ENCODE measurements around the gene CNOT11.
"Not testable (repeated sequence)": the region's sequence is repeated elsewhere in the genome, so short reads cannot be mapped to it uniquely, and the experiment has no call there.

The CNOT11 gene

GRCh38 chr2:101238930-101239759 is 13.5 kb upstream of the CNOT11 start:
- TF ChIP-seq CTCF (conservative IDR thresholded peaks at IDR 0.05; ENCODE audit: low read depth, low read length): no peak
- Histone ChIP-seq H3K27me3 (ENCODE audit: insufficient read depth, low read depth) (no peaks in the 10 kb centered on the region), H4K20me1 (ENCODE audit: insufficient read depth) (no peaks in the 10 kb centered on the region), H3K27ac (no peak overlapping the region), H3K4me1 (ENCODE audit: low read depth, poor library complexity, severe bottlenecking) (no peaks in the 10 kb centered on the region), H3K4me2 (no peak overlapping the region), H2AFZ (ENCODE audit: low read depth) (no peak overlapping the region), H3K36me3 (ENCODE audit: insufficient read depth) (no peaks in the 10 kb centered on the region), H3K9ac (no peak overlapping the region), H3K79me2 (ENCODE audit: insufficient read depth, low read depth) (no peaks in the 10 kb centered on the region), H3K4me3 (IDR thresholded peaks at IDR 0.05; ENCODE audit: insufficient read depth, low read depth, low read length) (no peak overlapping the region)

GRCh38 chr2:101239760-101240118 is 12.9 kb upstream of the CNOT11 start:
- not testable (repeated sequence) for H3K4me2 ChIP-seq; H3K9ac ChIP-seq; H3K79me2 ChIP-seq (ENCODE audit: insufficient read depth, low read depth); H3K27me3 ChIP-seq (ENCODE audit: insufficient read depth, low read depth); H3K27ac ChIP-seq; H3K4me3 ChIP-seq (IDR thresholded peaks at IDR 0.05; ENCODE audit: insufficient read depth, low read depth, low read length); H2AFZ ChIP-seq (ENCODE audit: low read depth); H3K36me3 ChIP-seq (ENCODE audit: insufficient read depth); H4K20me1 ChIP-seq (ENCODE audit: insufficient read depth); H3K4me1 ChIP-seq (ENCODE audit: low read depth, poor library complexity, severe bottlenecking)

GRCh38 chr2:101240694-101241093 is 12.0 kb upstream of the CNOT11 start:
- not testable (repeated sequence) for H3K36me3 ChIP-seq (ENCODE audit: insufficient read depth); H4K20me1 ChIP-seq (ENCODE audit: insufficient read depth); H3K9ac ChIP-seq; H3K4me3 ChIP-seq (IDR thresholded peaks at IDR 0.05; ENCODE audit: insufficient read depth, low read depth, low read length); H2AFZ ChIP-seq (ENCODE audit: low read depth); H3K4me2 ChIP-seq; H3K27ac ChIP-seq; H3K4me1 ChIP-seq (ENCODE audit: low read depth, poor library complexity, severe bottlenecking); H3K79me2 ChIP-seq (ENCODE audit: insufficient read depth, low read depth); H3K27me3 ChIP-seq (ENCODE audit: insufficient read depth, low read depth)
- TF ChIP-seq CTCF (conservative IDR thresholded peaks at IDR 0.05; ENCODE audit: low read depth, low read length): 0 out of 2 replicates have a peak, but pooled peaks have one; percentile 16

- no peak overlapping the region for H3K4me3 ChIP-seq (IDR thresholded peaks at IDR 0.05; ENCODE audit: insufficient read depth, low read depth, low read length)
- no peak overlapping the region for H3K4me2 ChIP-seq
- no peak for TF ChIP-seq CTCF (conservative IDR thresholded peaks at IDR 0.05; ENCODE audit: low read depth, low read length)
- no peaks in the 10 kb centered on the region for H3K36me3 ChIP-seq (ENCODE audit: insufficient read depth)
- H3K79me2 ChIP-seq (ENCODE audit: insufficient read depth, low read depth): no peaks in the 10 kb centered on the region
- no peak overlapping the region for H3K9ac ChIP-seq
- H3K27ac ChIP-seq: no peak overlapping the region
- H3K27me3 ChIP-seq (ENCODE audit: insufficient read depth, low read depth): no peaks in the 10 kb centered on the region
- H3K4me1 ChIP-seq (ENCODE audit: low read depth, poor library complexity, severe bottlenecking): no peaks in the 10 kb centered on the region
- H4K20me1 ChIP-seq (ENCODE audit: insufficient read depth): no peaks in the 10 kb centered on the region
- H2AFZ ChIP-seq (ENCODE audit: low read depth): no peak overlapping the region
These were observed 11.5 kb upstream of the CNOT11 start for GRCh38 chr2:101241158-101241557.

GRCh38 chr2:101244373-101244772 is 8.3 kb upstream of the CNOT11 start:
- not testable (repeated sequence) for H4K20me1 ChIP-seq (ENCODE audit: insufficient read depth); H3K4me2 ChIP-seq; H3K79me2 ChIP-seq (ENCODE audit: insufficient read depth, low read depth); H3K4me3 ChIP-seq (IDR thresholded peaks at IDR 0.05; ENCODE audit: insufficient read depth, low read depth, low read length); H2AFZ ChIP-seq (ENCODE audit: low read depth); H3K4me1 ChIP-seq (ENCODE audit: low read depth, poor library complexity, severe bottlenecking); H3K36me3 ChIP-seq (ENCODE audit: insufficient read depth); H3K9ac ChIP-seq; H3K27me3 ChIP-seq (ENCODE audit: insufficient read depth, low read depth); H3K27ac ChIP-seq

GRCh38 chr2:101244899-101245298 is 7.8 kb upstream of the CNOT11 start:
- not testable (repeated sequence) for H3K79me2 ChIP-seq (ENCODE audit: insufficient read depth, low read depth); H3K27ac ChIP-seq; H3K9ac ChIP-seq; H3K36me3 ChIP-seq (ENCODE audit: insufficient read depth); H3K4me2 ChIP-seq; H4K20me1 ChIP-seq (ENCODE audit: insufficient read depth); H3K4me1 ChIP-seq (ENCODE audit: low read depth, poor library complexity, severe bottlenecking); H2AFZ ChIP-seq (ENCODE audit: low read depth); H3K4me3 ChIP-seq (IDR thresholded peaks at IDR 0.05; ENCODE audit: insufficient read depth, low read depth, low read length); H3K27me3 ChIP-seq (ENCODE audit: insufficient read depth, low read depth)

- not testable (repeated sequence) for H2AFZ ChIP-seq (ENCODE audit: low read depth); H3K4me3 ChIP-seq (IDR thresholded peaks at IDR 0.05; ENCODE audit: insufficient read depth, low read depth, low read length); H4K20me1 ChIP-seq (ENCODE audit: insufficient read depth); H3K79me2 ChIP-seq (ENCODE audit: insufficient read depth, low read depth); H3K4me1 ChIP-seq (ENCODE audit: low read depth, poor library complexity, severe bottlenecking); H3K27ac ChIP-seq; H3K9ac ChIP-seq; H3K4me2 ChIP-seq; H3K36me3 ChIP-seq (ENCODE audit: insufficient read depth); H3K27me3 ChIP-seq (ENCODE audit: insufficient read depth, low read depth)
These were observed 7.2 kb upstream of the CNOT11 start for GRCh38 chr2:101245468-101245867.

GRCh38 chr2:101248756-101249155 is 3.9 kb upstream of the CNOT11 start:
- not testable (repeated sequence) for H3K9ac ChIP-seq; H3K79me2 ChIP-seq (ENCODE audit: insufficient read depth, low read depth); H3K4me3 ChIP-seq (IDR thresholded peaks at IDR 0.05; ENCODE audit: insufficient read depth, low read depth, low read length); H4K20me1 ChIP-seq (ENCODE audit: insufficient read depth); H3K4me2 ChIP-seq; H2AFZ ChIP-seq (ENCODE audit: low read depth); H3K27ac ChIP-seq; H3K4me1 ChIP-seq (ENCODE audit: low read depth, poor library complexity, severe bottlenecking); H3K27me3 ChIP-seq (ENCODE audit: insufficient read depth, low read depth); H3K36me3 ChIP-seq (ENCODE audit: insufficient read depth)
